OCI-LY3 (cell line): ENCODE data around the gene SDK2.
"Not testable (repeated sequence)": the region's sequence is repeated elsewhere in the genome, so short reads cannot be mapped to it uniquely, and the experiment has no call there.

ENCODE experiments used
- H2AFZ ChIP-seq: fragments of 200-600, 300-600 bp; shearing (Covaris generic); 2 replicates; pipeline ENCODE4 v1.6.0; 2014; ENCODE audit warnings: antibody characterized with exemption, low read depth, low read length
- H3K27ac ChIP-seq: fragments of 200-600, 300-600 bp; sonication (generic); 2 replicates; pipeline ENCODE4 v1.5.1; 2014; ENCODE audit warnings: mild to moderate bottlenecking, low read length, moderate library complexity, mixed read lengths
- H3K27me3 ChIP-seq: fragments of 200-600, 300-600 bp; sonication (generic); 2 replicates; pipeline ENCODE4 v1.6.1; 2014; ENCODE audit warnings: low read depth, low read length, mixed read lengths
- H3K36me3 ChIP-seq: fragments of 200-600, 300-600 bp; sonication (generic); replicated peaks from 2 replicates; pipeline ENCODE3; 2014; ENCODE audit warnings: low read depth, low read length, mixed read lengths
- H3K4me1 ChIP-seq: fragments of 300-600, 200-600 bp; sonication (generic); 2 replicates; pipeline ENCODE4 v1.6.1; 2014; ENCODE audit warnings: low read length, mixed read lengths
- H3K4me2 ChIP-seq: fragments of 200-600, 300-600 bp; sonication (generic); 2 replicates; pipeline ENCODE4 v1.6.1; 2014; ENCODE audit warnings: low read length, mixed read lengths
- H3K4me3 ChIP-seq: fragments of 300-600, 200-600 bp; sonication (generic); 2 replicates; pipeline ENCODE4 v1.5.1; 2014; ENCODE audit warnings: antibody characterized with exemption, mild to moderate bottlenecking, low read length, moderate library complexity
- H3K79me2 ChIP-seq: fragments of 300-600, 200-600 bp; shearing (Covaris generic); 2 replicates; pipeline ENCODE4 v1.6.1; 2014; ENCODE audit warnings: mild to moderate bottlenecking, low read length, mixed read lengths
- H3K9ac ChIP-seq: fragments of 300-600, 200-600 bp; shearing (Covaris generic); 2 replicates; pipeline ENCODE4 v1.6.0; 2014; ENCODE audit warnings: mild to moderate bottlenecking, low read length, moderate library complexity
- H3K9me3 ChIP-seq: fragments of 200-600, 300-600 bp; shearing (Covaris generic); 2 replicates; pipeline ENCODE4 v1.6.1; 2014; ENCODE audit warnings: low read length, mixed read lengths; ENCODE audit not compliant: insufficient read depth
- H4K20me1 ChIP-seq: fragments of 200-600, 300-600 bp; sonication (generic); 2 replicates; pipeline ENCODE4 v1.6.1; 2016; ENCODE audit warnings: low read length, mixed read lengths; ENCODE audit not compliant: insufficient read depth
- EZH2phosphoT487 ChIP-seq: fragments of 200-600 bp; shearing (Covaris generic); IDR thresholded peaks from 2 replicates; pipeline ENCODE4 v1.6.1; 2018; ENCODE audit warnings: antibody characterized with exemption, mixed run types, low read depth
- TF ChIP-seq, protein P1 (sequence below): fragments of 200-600, 300-600 bp; sonication (generic); IDR thresholded peaks from 2 replicates; pipeline ENCODE4 v1.5.1; 2014; ENCODE audit warnings: antibody characterized with exemption, low read length, low read depth

SDK2 gene

DNA sequence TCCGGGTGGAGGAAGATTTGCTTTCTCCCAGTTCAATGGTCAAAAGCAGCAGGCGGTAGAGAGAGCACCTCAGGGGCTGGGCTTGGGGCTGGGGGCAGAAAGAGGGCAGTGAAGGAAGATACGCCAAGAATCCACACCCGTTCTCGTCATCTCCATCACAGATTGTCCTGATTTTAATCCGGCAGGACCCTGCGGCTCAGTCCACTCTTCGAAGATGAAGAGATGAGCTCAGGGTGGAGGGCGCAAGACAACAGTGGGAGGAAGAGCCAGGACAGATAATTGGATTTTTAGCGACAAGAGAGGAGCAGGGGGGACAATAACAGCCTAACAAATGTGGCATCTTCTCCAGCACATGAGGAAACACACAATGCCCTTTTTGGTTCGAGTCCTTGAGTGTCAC, 165.9 kb downstream of the SDK2 start:
- H3K79me2 ChIP-seq = no peaks in the 10 kb centered on the region
- no peak overlapping the region for H2AFZ ChIP-seq
- peaks cover 4% of the 10 kb centered on the region; the same call in 1 of the 2 replicates for H3K27me3 ChIP-seq
- H3K36me3 ChIP-seq = no peaks in the 10 kb centered on the region
- no peak overlapping the region for H3K4me3 ChIP-seq
- no peaks in the 10 kb centered on the region for H3K4me1 ChIP-seq
- H4K20me1 ChIP-seq = no peaks in the 10 kb centered on the region
- no peaks in the 10 kb centered on the region for H3K9me3 ChIP-seq
- TF ChIP-seq, protein P1, sequence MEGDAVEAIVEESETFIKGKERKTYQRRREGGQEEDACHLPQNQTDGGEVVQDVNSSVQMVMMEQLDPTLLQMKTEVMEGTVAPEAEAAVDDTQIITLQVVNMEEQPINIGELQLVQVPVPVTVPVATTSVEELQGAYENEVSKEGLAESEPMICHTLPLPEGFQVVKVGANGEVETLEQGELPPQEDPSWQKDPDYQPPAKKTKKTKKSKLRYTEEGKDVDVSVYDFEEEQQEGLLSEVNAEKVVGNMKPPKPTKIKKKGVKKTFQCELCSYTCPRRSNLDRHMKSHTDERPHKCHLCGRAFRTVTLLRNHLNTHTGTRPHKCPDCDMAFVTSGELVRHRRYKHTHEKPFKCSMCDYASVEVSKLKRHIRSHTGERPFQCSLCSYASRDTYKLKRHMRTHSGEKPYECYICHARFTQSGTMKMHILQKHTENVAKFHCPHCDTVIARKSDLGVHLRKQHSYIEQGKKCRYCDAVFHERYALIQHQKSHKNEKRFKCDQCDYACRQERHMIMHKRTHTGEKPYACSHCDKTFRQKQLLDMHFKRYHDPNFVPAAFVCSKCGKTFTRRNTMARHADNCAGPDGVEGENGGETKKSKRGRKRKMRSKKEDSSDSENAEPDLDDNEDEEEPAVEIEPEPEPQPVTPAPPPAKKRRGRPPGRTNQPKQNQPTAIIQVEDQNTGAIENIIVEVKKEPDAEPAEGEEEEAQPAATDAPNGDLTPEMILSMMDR = no peak
- TF ChIP-seq EZH2phosphoT487 = no peak
- H3K4me2 ChIP-seq = no peak overlapping the region
- H3K9ac ChIP-seq = no peak overlapping the region
- H3K27ac ChIP-seq = no peak overlapping the region

DNA sequence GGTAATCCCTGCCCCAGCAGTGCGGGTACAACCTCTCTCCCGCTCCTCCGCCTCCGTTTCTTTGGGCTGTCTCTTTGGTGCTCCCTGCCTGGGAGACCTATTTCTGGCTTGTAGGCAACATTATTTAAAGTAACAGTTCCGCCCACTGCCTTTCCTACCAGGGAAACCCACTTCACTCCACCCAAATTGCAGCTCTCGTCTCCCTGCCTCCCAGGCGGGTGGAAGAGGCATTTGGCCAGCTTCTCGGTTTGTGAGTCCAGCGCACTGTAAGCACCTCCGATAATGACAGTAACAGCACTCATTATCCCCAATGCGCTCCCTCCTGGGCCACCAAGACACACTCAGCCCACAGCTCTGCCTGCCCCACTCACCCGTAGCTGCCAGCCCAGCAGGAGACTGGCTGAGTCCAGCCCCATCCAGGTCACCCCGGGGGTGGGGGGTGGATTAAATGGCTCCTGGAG, 167.3 kb downstream of the SDK2 start:
- Histone ChIP-seq H3K4me1 (no peaks in the 10 kb centered on the region), H3K79me2 (no peaks in the 10 kb centered on the region), H3K9me3 (no peaks in the 10 kb centered on the region), H3K27ac (no peak overlapping the region), H3K4me2 (no peak overlapping the region), H3K9ac (no peak overlapping the region), H3K36me3 (no peaks in the 10 kb centered on the region), H3K27me3 (peaks cover 4% of the 10 kb centered on the region; the same call in 1 of the 2 replicates), H4K20me1 (no peaks in the 10 kb centered on the region), H2AFZ (no peak overlapping the region), H3K4me3 (no peak overlapping the region)
- TF ChIP-seq, protein P1 = no peak
- TF ChIP-seq EZH2phosphoT487 = no peak

DNA sequence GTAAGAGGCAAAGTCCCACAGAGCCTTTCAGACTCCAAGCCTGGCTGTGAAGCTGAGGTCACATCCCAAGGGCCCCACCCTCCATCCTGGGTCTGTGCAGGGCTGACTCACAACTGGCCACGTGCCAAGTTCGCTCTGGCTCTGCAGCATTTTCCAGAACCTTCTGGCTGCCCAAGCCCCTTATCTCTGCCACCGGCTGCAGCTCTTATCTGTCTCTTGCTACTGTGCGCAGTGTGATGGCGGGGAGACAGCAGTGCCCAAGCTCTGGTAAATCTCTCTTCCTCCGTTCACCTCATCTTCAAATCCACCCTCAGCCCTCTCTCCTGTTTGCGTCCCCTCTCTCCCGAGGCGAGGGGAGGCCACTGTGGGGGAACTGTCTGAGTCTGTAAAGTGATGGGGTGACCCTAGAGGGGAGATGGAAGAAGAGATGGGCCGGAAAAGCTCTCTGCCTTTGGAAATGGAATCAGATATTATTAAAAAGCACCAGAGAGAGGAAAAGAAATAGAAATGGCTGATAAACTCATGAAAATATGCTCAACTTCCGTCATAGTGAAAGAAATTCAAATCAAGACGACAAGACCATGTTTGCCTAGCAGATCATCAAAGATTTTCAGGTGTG, 169.8 kb downstream of the SDK2 start:
- no peaks in the 10 kb centered on the region for H3K79me2 ChIP-seq
- H3K27me3 ChIP-seq = no peaks in the 10 kb centered on the region; the same call in 1 of the 2 replicates
- H3K9ac ChIP-seq = no peak overlapping the region
- no peak for TF ChIP-seq EZH2phosphoT487
- TF ChIP-seq, protein P1 = no peak
- no peaks in the 10 kb centered on the region for H3K4me1 ChIP-seq
- no peaks in the 10 kb centered on the region for H4K20me1 ChIP-seq
- no peak overlapping the region for H3K4me2 ChIP-seq
- H3K27ac ChIP-seq = no peak overlapping the region
- no peaks in the 10 kb centered on the region for H3K9me3 ChIP-seq
- no peaks in the 10 kb centered on the region for H3K36me3 ChIP-seq
- no peak overlapping the region for H2AFZ ChIP-seq
- no peak overlapping the region for H3K4me3 ChIP-seq

DNA sequence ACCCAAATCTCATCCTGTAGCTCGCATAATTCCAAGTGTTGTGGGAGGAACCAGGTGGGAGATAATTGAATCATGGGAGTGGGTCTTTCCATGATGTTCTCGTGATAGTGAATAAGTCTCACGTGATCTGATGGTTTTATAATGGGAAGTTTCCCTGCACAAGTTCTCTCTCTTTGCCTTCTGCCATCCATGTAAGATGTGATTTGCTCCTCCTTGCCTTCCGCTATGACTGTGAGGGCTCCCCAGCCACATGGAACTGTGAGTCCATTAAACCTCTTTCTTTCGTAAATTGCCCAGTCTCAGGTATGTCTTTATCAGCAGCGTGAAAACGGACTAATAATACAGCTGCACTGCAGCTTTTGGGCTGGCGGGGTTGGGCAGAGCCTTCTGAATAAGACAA, 171.5 kb downstream of the SDK2 start:
- not testable (repeated sequence) for H3K9ac ChIP-seq, H3K36me3 ChIP-seq, H3K4me2 ChIP-seq, H3K79me2 ChIP-seq, H3K27me3 ChIP-seq, H2AFZ ChIP-seq, H3K27ac ChIP-seq, H4K20me1 ChIP-seq, H3K9me3 ChIP-seq, H3K4me3 ChIP-seq, H3K4me1 ChIP-seq
